Measurements from ENCODE around the gene KCNA10. TPM values are rescaled to one million over a fixed set of nuclear protein-coding genes. Genes with fewer than 3 reads are reported as not detected.
"Not testable (repeated sequence)": the region's sequence is repeated elsewhere in the genome, so short reads cannot be mapped to it uniquely, and the experiment has no call there.

KCNA10 gene
- total and polyA plus RNA-seq, 4 donors = not detected

DNA sequence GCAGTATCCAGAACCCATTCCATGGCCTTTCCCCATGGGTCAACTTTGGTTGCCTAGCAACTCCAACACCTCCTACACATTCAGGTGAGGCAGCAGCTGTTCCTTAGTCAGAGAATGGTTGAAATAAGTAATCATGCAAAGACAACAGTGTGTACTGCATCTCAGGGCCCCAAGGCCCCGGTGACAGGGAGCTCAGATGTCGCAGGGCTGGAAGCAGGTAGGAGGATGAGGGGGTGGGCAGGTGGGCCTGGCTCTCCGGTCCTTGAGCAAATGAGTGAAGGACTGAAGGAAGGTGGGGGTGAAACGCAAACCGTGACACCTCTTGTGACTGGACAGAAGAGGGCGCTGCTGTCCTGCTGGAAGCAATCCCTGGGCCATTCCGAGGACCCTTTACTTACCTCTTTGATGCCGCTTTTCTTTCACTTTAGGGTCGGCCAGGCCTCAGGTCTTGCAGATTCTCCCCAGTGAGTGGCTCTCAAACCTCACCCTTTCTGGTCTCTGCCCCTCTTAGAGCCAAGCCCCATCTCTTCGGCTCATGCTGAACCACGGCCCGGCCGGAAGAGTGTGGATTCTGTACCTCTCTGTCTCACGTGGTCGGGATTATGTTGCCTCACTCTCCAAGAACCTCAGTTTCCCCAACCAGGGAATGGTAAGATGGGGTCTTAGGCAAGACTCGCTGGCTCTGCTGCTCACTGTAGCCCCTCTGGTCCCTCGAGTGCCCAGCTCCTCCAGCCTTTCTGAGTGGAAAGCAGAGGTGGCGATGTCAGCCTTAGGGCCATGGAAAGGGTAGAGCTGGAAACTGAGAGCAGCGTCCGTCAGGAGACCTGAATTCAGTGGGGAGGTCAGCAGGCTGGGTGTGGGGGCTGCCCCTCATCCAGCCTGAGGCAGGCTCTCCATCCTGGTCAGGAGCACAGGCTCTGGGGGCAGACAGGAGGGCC lies 5.6 kb upstream of the KCNA10 start:
- H3K27ac ChIP-seq (ENCODE audit: low read depth in 1 of 2, low read length in 2 of 2) = no peak overlapping the region
- ATAC-seq (ENCODE audit: low FRiP score) (no peak), DNase-seq (no peak)
- H3K4me3 ChIP-seq (ENCODE audit: low read length in 2 of 2) = no peak overlapping the region
- no peaks in the 10 kb centered on the region for H3K36me3 ChIP-seq (ENCODE audit: control insufficient read depth in 1 of 2, insufficient read depth in 2 of 2, low read length in 1 of 2)
- H3K27me3 ChIP-seq (ENCODE audit: control insufficient read depth in 1 of 2, insufficient read depth in 2 of 2, low read length in 1 of 2) = no peaks in the 10 kb centered on the region
- intact Hi-C loops (cut with DNase I) = loop anchor here (1.0 to 10.0 kb wide), 4 partner anchors 91 to 250 kb away; no protein-coding TSS in a partner anchor
- no peaks in the 10 kb centered on the region for H3K9me3 ChIP-seq (ENCODE audit: control insufficient read depth, low read length)
- WGBS, 2 donors = 31 to 33% methylated on average over 19 to 20 of the region's 20 CpGs
- H3K4me1 ChIP-seq (ENCODE audit: control insufficient read depth in 1 of 2, insufficient read depth in 2 of 2, low read length in 2 of 2) = no peaks in the 10 kb centered on the region

DNA sequence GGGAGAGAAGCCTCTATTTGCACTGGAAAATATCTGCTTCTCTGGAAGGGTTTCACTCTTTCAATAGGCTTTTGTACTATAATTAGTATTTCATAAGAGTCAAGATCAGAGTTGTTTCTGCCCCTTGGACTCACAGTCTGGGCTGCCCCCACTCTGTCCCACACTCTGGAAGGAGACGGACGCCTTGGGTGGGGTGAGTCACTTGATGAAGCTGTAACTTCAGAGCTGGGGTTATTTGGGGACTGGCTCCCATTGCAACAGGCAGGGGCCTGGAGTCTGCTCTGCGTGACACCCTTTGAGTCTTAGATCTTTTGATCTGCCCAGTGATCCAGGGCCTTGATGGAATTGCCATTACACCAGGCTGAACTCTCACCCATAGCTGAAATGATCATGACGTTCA lies 4.0 kb upstream of the KCNA10 start:
- 32 to 36% methylated on average over 4 of the region's 4 CpGs for WGBS, 2 donors
- Histone ChIP-seq H3K4me3 (ENCODE audit: low read length in 2 of 2) (no peak overlapping the region), H3K36me3 (ENCODE audit: control insufficient read depth in 1 of 2, insufficient read depth in 2 of 2, low read length in 1 of 2) (no peaks in the 10 kb centered on the region), H3K4me1 (ENCODE audit: control insufficient read depth in 1 of 2, insufficient read depth in 2 of 2, low read length in 2 of 2) (no peaks in the 10 kb centered on the region), H3K27me3 (ENCODE audit: control insufficient read depth in 1 of 2, insufficient read depth in 2 of 2, low read length in 1 of 2) (no peaks in the 10 kb centered on the region), H3K9me3 (ENCODE audit: control insufficient read depth, low read length) (no peaks in the 10 kb centered on the region), H3K27ac (ENCODE audit: low read depth in 1 of 2, low read length in 2 of 2) (no peak overlapping the region)
- intact Hi-C loops (cut with DNase I) = loop anchor here (5.0 to 10.0 kb wide), 3 partner anchors 94 to 252 kb away; no protein-coding TSS in a partner anchor
- DNase-seq (no peak), ATAC-seq (ENCODE audit: low FRiP score) (no peak)

DNA sequence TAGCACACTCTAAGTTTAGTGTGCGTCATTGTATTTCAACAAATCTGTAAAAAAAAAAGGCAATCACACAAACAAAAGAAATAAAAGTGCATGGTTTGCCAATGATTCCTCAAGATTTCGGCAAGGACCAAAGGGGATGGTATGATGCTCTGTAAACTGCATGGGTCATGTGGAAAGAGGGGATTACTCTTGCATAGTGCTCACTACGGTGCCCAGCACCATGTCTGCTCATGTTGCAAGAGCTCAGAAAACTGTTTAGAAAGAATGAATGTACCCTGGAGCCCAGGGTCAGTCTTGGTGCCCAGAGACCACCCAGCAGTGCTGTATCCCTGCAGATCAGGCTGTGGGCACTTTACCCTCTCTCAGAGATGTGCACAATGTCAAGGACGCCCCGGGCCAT lies 3.6 kb upstream of the KCNA10 start:
- H3K27ac ChIP-seq (ENCODE audit: low read depth in 1 of 2, low read length in 2 of 2) = no peak overlapping the region
- no peaks in the 10 kb centered on the region for H3K36me3 ChIP-seq (ENCODE audit: control insufficient read depth in 1 of 2, insufficient read depth in 2 of 2, low read length in 1 of 2)
- DNase-seq (no peak), ATAC-seq (ENCODE audit: low FRiP score) (no peak)
- intact Hi-C loops (cut with DNase I) = loop anchor here (5.0 to 10.0 kb wide), 3 partner anchors 95 to 252 kb away; no protein-coding TSS in a partner anchor
- WGBS, 2 donors = 67 to 75% methylated on average over 5 of the region's 5 CpGs
- no peak overlapping the region for H3K4me3 ChIP-seq (ENCODE audit: low read length in 2 of 2)
- no peaks in the 10 kb centered on the region for H3K27me3 ChIP-seq (ENCODE audit: control insufficient read depth in 1 of 2, insufficient read depth in 2 of 2, low read length in 1 of 2)
- no peaks in the 10 kb centered on the region for H3K9me3 ChIP-seq (ENCODE audit: control insufficient read depth, low read length)
- H3K4me1 ChIP-seq (ENCODE audit: control insufficient read depth in 1 of 2, insufficient read depth in 2 of 2, low read length in 2 of 2) = no peaks in the 10 kb centered on the region

DNA sequence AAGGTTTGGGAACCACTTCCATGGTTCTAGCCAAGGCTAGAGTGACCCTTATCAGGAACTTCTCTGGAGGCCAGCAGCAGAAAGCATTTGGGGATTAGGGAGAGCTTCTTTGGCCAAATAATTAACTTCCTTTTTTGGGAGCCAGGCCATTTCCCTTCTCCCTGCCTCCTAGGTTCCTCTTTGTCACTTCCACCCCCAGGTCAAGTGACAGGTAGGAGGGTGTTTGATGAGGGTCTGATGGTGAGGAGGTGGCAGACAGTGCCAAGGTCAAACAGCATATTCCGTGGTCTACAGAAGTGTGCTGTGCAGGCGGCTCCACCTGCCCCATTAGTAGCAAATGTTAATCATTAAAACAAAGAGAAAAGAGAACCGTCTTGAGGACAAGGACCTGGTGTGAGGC lies 1.9 kb upstream of the KCNA10 start:
- Histone ChIP-seq H3K4me1 (ENCODE audit: control insufficient read depth in 1 of 2, insufficient read depth in 2 of 2, low read length in 2 of 2) (no peaks in the 10 kb centered on the region), H3K4me3 (ENCODE audit: low read length in 2 of 2) (no peak overlapping the region), H3K27ac (ENCODE audit: low read depth in 1 of 2, low read length in 2 of 2) (no peak overlapping the region), H3K27me3 (ENCODE audit: control insufficient read depth in 1 of 2, insufficient read depth in 2 of 2, low read length in 1 of 2) (no peaks in the 10 kb centered on the region), H3K36me3 (ENCODE audit: control insufficient read depth in 1 of 2, insufficient read depth in 2 of 2, low read length in 1 of 2) (no peaks in the 10 kb centered on the region), H3K9me3 (ENCODE audit: control insufficient read depth, low read length) (no peaks in the 10 kb centered on the region)
- DNase-seq (no peak), ATAC-seq (ENCODE audit: low FRiP score) (no peak)
- WGBS, 2 donors = 64 to 69% methylated on average over 3 of the region's 3 CpGs
- intact Hi-C loops (cut with DNase I) = loop anchor here (5.0 to 10.0 kb wide), 3 partner anchors 96 to 254 kb away; no protein-coding TSS in a partner anchor

DNA sequence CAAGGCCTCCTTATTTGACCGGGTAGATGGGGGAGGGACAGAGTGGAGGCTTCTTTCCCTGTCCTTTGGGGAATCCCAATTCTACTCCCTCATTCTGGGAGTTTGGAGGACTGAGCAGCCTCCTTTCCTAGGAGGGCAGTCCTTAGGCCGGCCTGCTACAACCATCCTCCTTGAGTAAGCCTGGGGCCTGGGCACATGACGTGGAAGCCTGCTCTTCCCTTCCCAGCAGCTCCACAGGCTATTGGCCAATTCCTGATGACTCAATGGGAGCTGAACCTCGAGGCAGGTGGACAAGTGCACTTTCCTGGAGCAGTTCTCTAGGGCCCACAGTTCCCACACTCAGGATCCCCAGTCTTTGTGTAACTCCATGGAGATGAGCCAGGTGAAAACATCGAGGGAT lies 3.1 kb downstream of the KCNA10 start:
- no peak overlapping the region for H3K4me3 ChIP-seq (ENCODE audit: low read length in 2 of 2)
- H3K27ac ChIP-seq (ENCODE audit: low read depth in 1 of 2, low read length in 2 of 2) = no peak overlapping the region
- H3K27me3 ChIP-seq (ENCODE audit: control insufficient read depth in 1 of 2, insufficient read depth in 2 of 2, low read length in 1 of 2) = no peaks in the 10 kb centered on the region
- intact Hi-C loops (cut with DNase I) = no loop called here
- H3K4me1 ChIP-seq (ENCODE audit: control insufficient read depth in 1 of 2, insufficient read depth in 2 of 2, low read length in 2 of 2) = no peaks in the 10 kb centered on the region
- no peak for DNase-seq
- H3K9me3 ChIP-seq (ENCODE audit: control insufficient read depth, low read length) = no peaks in the 10 kb centered on the region
- ATAC-seq (ENCODE audit: low FRiP score) = no peak
- 76% methylated on average over 5 of the region's 5 CpGs for WGBS, 2 donors
- H3K36me3 ChIP-seq (ENCODE audit: control insufficient read depth in 1 of 2, insufficient read depth in 2 of 2, low read length in 1 of 2) = no peaks in the 10 kb centered on the region

DNA sequence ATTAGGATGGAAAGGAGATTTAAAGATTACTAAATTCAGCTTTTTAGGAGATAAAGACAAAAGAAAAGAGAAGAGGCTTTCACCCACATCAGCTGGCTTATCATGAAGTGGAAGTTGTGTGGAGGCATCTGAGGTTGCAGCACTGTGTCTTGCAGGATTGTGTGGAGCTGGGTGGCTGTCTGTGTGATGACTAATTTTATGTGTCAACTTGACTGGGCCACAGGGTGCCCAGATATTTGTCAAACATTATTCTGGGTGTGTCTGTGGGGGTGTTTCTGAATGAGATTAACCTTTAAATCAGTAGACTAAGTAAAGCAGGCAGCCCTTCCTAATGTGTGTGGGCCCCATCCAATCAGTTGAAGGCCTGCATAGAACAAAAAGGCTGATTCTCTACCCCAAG lies 3.9 kb downstream of the KCNA10 start:
- H3K9me3 ChIP-seq (ENCODE audit: control insufficient read depth, low read length) = no peaks in the 10 kb centered on the region
- no peak overlapping the region for H3K27ac ChIP-seq (ENCODE audit: low read depth in 1 of 2, low read length in 2 of 2)
- H3K4me3 ChIP-seq (ENCODE audit: low read length in 2 of 2) = no peak overlapping the region
- no peaks in the 10 kb centered on the region for H3K27me3 ChIP-seq (ENCODE audit: control insufficient read depth in 1 of 2, insufficient read depth in 2 of 2, low read length in 1 of 2)
- no peak for ATAC-seq (ENCODE audit: low FRiP score)
- DNase-seq = no peak
- no peaks in the 10 kb centered on the region for H3K36me3 ChIP-seq (ENCODE audit: control insufficient read depth in 1 of 2, insufficient read depth in 2 of 2, low read length in 1 of 2)
- H3K4me1 ChIP-seq (ENCODE audit: control insufficient read depth in 1 of 2, insufficient read depth in 2 of 2, low read length in 2 of 2) = no peaks in the 10 kb centered on the region
- intact Hi-C loops (cut with DNase I) = no loop called here

DNA sequence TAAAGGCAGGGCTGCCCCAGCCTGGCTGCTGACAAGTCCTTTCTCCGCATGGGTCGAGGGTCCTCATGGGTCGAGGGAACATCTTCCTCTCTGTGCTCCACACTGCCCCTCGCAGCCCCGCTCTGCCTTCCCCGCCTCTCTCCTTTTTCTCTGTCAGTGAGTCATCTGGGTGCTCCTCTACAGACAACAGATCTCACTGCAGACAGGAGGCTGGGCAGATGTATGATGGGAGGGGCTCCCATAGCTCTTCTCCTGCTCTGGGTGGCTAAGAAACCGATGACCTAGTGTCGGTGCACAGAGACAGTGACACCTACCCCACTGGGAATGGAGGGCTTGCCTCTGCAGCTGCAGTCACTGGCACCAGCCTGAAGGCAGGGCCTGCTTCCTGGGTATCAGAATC lies 5.5 kb downstream of the KCNA10 start:
- intact Hi-C loops (cut with DNase I) = no loop called here
- Histone ChIP-seq H3K27ac (ENCODE audit: low read depth in 1 of 2, low read length in 2 of 2) (no peak overlapping the region), H3K4me1 (ENCODE audit: control insufficient read depth in 1 of 2, insufficient read depth in 2 of 2, low read length in 2 of 2) (no peaks in the 10 kb centered on the region), H3K36me3 (ENCODE audit: control insufficient read depth in 1 of 2, insufficient read depth in 2 of 2, low read length in 1 of 2) (no peaks in the 10 kb centered on the region), H3K27me3 (ENCODE audit: control insufficient read depth in 1 of 2, insufficient read depth in 2 of 2, low read length in 1 of 2) (no peaks in the 10 kb centered on the region), H3K9me3 (ENCODE audit: control insufficient read depth, low read length) (no peaks in the 10 kb centered on the region), H3K4me3 (ENCODE audit: low read length in 2 of 2) (no peak overlapping the region)
- WGBS, 2 donors = 73 to 75% methylated on average over 8 of the region's 8 CpGs
- DNase-seq = no peak
- ATAC-seq (ENCODE audit: low FRiP score) = no peak

DNA sequence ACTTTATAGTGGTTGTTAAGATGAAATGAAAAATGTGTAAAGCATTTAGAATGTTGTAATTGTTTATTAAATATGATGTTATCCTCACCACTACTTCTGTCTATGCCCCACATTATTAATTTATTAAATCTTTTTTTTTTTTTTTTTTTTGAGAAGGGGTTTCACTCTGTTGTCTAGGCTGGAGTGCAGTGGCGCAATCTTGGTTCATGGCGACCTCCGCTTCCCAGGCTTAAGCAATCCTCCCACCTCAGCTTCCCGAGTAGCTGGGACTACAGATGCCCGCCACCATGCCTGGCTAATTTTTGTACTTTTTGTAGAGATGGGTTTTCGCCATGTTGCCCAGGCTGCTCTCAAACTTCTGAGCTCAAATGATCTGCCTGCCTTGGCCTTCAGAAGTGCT lies 7.5 kb downstream of the KCNA10 start:
- DNase-seq (no peak), ATAC-seq (ENCODE audit: low FRiP score) (no peak)
- Histone ChIP-seq H3K9me3 (ENCODE audit: control insufficient read depth, low read length) (no peaks in the 10 kb centered on the region), H3K27ac (ENCODE audit: low read depth in 1 of 2, low read length in 2 of 2) (no peak overlapping the region), H3K36me3 (ENCODE audit: control insufficient read depth in 1 of 2, insufficient read depth in 2 of 2, low read length in 1 of 2) (no peaks in the 10 kb centered on the region), H3K4me1 (ENCODE audit: control insufficient read depth in 1 of 2, insufficient read depth in 2 of 2, low read length in 2 of 2) (no peaks in the 10 kb centered on the region), H3K27me3 (ENCODE audit: control insufficient read depth in 1 of 2, insufficient read depth in 2 of 2, low read length in 1 of 2) (no peaks in the 10 kb centered on the region), H3K4me3 (ENCODE audit: low read length in 2 of 2) (no peak overlapping the region)
- 95 to 97% methylated on average over 6 of the region's 6 CpGs for WGBS, 2 donors
- intact Hi-C loops (cut with DNase I) = no loop called here

DNA sequence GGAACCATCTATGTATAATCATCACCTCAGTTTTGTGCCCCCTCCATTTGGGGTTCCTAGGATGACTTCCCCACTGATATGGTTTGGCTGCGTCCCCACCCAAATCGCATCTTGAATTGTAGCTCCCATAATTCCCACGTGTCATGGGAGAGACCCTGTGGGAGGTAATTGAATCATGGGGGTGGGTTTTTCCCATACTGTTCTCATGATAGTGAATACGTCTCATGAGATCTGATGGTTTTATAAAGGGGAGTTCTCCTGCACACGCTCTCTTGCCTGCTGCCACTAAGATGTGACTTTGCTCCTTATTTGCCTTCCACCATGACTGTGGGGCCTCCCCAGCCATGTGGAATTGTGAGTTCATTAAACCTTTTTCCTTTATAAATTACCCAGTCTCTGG lies 8.1 kb downstream of the KCNA10 start:
- H3K4me1 ChIP-seq (ENCODE audit: control insufficient read depth in 1 of 2, insufficient read depth in 2 of 2, low read length in 2 of 2); H3K4me3 ChIP-seq (ENCODE audit: low read length in 2 of 2); H3K9me3 ChIP-seq (ENCODE audit: control insufficient read depth, low read length); ATAC-seq (ENCODE audit: low FRiP score); H3K27me3 ChIP-seq (ENCODE audit: control insufficient read depth in 1 of 2, insufficient read depth in 2 of 2, low read length in 1 of 2); H3K36me3 ChIP-seq (ENCODE audit: control insufficient read depth in 1 of 2, insufficient read depth in 2 of 2, low read length in 1 of 2); intact Hi-C loops (cut with DNase I); DNase-seq; H3K27ac ChIP-seq (ENCODE audit: low read depth in 1 of 2, low read length in 2 of 2): not testable (repeated sequence)
- 93 to 95% methylated on average over 5 of the region's 5 CpGs for WGBS, 2 donors

Measured in aorta (tissue), 5 donors.